NOMO-1 treated with dmso at 0.1 percent for 144 hours (cell line): Measurements from ENCODE around the gene CCDC28B.
"Not testable (repeated sequence)": the region's sequence is repeated elsewhere in the genome, so short reads cannot be mapped to it uniquely, and the experiment has no call there.

Source experiments
- DNase-seq: peaks from one replicate; lab custom pipeline; 2025; ENCODE audit not compliant: unreplicated experiment; lab: John Stamatoyannopoulos, UW

Gene CCDC28B

GRCh38 chr1:32200226-32201010 is at the start of gene CCDC28B:
Gene CCDC28B, plus strand, starts transcription at chr1:32200595. Its CDS starts 1,341 bp downstream, at chr1:32201936.
- DNase-seq = peak; percentile 37

- DNase-seq = no peak
These were observed 49.5 kb upstream of the CCDC28B start for GRCh38 chr1:32150847-32151246.

- DNase-seq = no peak
These were observed 49.0 kb upstream of the CCDC28B start for GRCh38 chr1:32151319-32151787.

- DNase-seq = no peak
These were observed 41.2 kb upstream of the CCDC28B start for GRCh38 chr1:32159189-32159588.

DNA sequence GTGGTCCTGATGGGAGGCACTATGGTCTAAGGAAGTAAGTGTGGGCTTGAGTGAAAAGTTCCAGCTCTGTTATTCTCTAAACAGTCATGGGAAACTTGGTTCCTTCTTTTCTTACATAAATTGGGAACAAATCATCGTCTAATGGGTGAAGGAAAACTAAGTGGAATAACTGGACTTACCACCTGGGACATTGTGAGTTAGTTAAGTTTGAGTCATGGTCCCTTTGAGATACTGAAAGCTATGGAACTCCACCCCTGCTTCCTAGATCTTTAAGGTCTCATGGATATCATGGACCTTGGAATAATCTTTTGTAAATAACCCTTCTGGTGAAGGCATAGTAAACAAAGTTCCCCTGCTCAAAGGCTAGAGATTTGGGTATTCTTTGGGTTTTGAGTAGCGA is 37.0 kb upstream of the CCDC28B start:
- no peak for DNase-seq

DNA sequence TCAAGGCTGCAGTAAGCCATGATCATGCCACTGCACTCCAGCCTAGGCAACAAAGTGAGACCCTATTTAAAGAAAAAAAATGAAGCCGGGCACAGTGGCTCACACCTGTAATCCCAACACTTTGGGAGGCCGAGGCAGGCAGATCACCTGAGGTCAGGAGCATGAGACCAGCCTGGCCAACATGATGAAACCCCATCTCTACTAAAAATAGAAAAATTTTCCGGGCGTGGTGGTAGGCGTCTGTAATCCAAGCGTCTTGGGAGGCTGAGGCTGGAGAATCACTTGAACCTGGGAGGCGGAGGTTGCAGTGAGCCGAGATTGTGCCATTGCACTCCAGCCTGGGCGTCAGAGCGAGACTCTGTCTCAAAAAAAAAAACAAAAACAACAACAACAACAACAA is 34.8 kb upstream of the CCDC28B start:
- DNase-seq = not testable (repeated sequence)

DNA sequence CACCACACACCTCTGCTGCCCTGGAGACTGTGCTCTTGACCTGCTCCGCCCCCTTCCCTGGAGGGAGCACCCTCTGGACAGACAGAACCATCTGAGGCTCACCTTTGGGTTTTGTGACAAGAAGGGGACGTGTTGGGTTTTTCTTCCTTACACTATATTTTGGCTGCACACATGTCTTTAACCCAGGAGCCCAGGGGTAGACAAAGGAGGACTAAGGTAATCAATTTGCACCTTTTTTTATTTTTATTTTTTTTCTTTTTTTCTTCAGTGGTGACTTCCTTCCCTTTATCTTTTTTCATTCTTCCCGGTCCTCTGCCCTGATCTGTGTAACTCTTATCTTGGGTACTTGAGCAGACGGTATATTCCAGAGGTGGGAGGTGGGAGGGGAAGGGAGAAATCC is 29.4 kb upstream of the CCDC28B start:
- no peak for DNase-seq

DNA sequence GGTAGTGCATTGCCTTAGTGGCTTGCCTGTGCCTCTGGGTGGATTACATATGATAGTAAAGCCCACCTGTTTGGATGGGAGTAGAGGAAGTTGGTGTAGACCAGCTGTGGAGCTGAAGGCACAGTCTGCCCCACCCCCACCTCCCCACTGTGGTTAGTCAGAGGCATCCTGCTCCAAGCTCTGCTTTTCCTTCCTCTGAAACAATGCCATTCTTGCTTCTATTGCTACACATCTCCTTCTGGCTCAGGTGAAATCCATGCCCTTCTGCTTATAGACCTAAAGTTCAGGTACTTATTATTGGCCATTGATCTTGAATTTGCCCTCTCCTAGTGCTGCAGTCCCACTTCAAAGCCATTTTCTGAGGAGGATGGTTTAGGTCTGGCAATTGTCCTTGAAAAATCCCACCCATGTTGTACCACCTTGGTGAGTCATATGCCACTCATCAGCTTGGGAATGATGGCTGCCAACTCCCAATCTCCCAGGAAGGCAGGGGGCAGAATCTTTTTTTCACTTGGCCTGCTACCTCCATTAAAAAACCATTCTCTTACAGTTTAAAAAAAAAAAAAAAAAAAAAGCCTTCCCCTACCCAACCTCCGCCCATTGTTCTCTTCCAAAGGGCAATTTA is 27.7 kb upstream of the CCDC28B start:
- no peak for DNase-seq

- DNase-seq = peak; percentile 58
These were observed 21.8 kb upstream of the CCDC28B start for GRCh38 chr1:32178380-32179192.

GRCh38 chr1:32179193-32179442 is 21.3 kb upstream of the CCDC28B start:
- DNase-seq = no peak

GRCh38 chr1:32179443-32180185 is 20.8 kb upstream of the CCDC28B start, which contains the start of gene TXLNA:
Gene TXLNA, plus strand, starts transcription at chr1:32179675. Its CDS starts 671 bp downstream, at chr1:32180346.
- DNase-seq = peak; percentile 91

GRCh38 chr1:32180186-32181060 is 20.0 kb upstream of the CCDC28B start:
- no peak for DNase-seq

GRCh38 chr1:32181065-32181464 is 19.3 kb upstream of the CCDC28B start:
- no peak for DNase-seq

- no peak for DNase-seq
These were observed 18.8 kb upstream of the CCDC28B start for GRCh38 chr1:32181563-32181962.

GRCh38 chr1:32182060-32182459 is 18.3 kb upstream of the CCDC28B start:
- DNase-seq = no peak

DNA sequence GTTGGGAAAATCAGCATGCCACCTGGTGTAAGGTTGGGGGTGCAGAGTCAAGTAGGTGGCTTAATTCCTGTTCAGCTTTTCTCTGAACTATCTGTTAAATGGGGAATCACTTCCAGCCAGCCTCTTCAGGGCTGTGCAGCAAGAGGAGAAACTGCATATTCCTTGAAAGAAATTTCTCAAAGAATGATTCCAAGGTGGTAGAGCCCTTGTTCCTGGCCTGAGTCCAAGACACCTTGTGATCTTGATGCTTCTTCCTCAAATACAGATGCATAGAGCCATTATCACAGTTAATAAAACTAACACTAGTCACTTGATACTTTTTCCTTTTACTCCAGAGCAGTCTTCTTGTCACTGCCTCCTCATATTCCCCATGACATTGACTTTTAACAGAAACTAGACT is 15.7 kb upstream of the CCDC28B start:
- no peak for DNase-seq

GRCh38 chr1:32186077-32186476 is 14.3 kb upstream of the CCDC28B start:
- no peak for DNase-seq

GRCh38 chr1:32186491-32186890 is 13.9 kb upstream of the CCDC28B start:
- DNase-seq = no peak

- DNase-seq = no peak
These were observed 12.5 kb upstream of the CCDC28B start for GRCh38 chr1:32187850-32188249.
